IPS DF 4.7 (cell line): ENCODE results near the gene ABCB1.
A peak's percentile ranks its signal among the peaks of the same experiment; 100 is the strongest.
"Not testable (repeated sequence)": the region's sequence is repeated elsewhere in the genome, so short reads cannot be mapped to it uniquely, and the experiment has no call there.

Experiments used
- DNase-seq: peaks from one replicate; pipeline ENCODE4 v3.0.0-alpha.2; 2013; ENCODE audit warnings: low spot score; ENCODE audit errors: extremely low read depth

Gene ABCB1

DNA sequence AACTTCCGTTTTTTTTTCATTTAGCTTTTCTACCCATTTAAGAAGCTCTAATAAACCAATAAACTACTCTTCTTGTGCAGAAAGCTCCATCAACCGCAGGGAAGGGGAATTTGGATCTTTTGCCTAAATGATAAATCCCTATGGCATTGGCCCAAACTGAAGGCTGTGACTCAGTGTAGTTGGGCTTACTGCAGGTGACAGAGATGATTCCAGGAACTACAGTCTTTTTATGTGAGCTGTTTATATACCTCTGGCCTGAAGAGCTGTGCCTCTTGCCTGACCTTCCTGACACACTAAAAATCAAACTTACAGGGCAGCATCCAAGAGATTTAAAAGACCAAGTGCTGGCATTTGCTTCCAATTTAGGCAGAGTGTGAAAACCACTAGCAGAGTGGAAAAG, 25.2 kb downstream of the ABCB1 start:
- no peak for DNase-seq

DNA sequence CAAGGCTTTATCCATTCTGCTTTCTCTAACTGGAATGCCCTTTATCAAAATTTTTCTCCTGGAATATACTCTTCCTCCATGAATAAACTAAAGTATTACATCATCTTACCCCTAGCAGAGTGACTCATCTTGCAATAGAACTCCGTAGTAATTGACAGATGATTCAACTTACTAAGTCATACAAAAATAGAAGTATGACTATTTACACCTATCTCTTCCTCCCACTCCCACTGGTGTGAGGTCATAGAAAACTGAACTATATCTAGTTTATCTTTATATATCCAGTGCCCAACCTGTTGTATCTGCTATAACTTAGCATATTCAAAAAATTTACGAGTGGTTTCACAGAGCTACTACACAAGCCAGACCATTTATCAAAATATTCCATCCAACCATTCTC, 26.1 kb downstream of the ABCB1 start:
- no peak for DNase-seq

DNA sequence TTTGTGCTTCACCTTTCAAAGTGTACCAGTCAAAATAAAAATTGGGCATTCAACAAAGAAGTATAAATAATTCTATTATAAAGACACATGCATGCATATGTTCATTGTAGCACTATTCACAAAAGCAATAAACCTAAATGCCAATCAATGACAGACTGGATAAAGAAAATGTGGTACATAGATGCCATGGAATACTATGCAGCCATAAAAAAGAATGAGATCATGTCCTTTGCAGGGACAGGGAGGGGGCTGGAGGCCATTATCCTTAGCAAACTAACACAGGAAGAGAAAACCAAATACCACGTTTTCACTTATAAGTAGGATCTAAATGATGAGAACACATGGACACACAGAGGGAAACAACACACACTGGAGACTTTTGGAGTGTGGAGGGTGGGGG, 28.2 kb downstream of the ABCB1 start:
- not testable (repeated sequence) for DNase-seq

DNA sequence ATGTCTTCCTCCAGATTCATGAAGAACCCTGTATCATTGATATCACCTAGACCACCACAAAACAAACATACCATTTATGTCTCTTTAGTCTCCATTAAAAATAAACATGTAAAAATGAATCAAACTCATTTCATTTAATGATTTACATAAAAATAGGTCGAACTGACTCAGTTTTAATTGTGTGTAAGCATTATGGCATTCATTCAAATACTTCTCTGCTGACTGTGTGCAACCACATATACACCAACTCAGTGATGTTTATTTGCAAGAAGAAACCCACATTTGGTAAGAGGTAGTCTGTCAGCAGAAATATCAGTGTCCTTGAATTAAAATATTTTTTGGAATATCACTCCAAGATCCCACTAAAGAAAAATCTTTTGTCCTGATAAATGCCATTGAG, 30.5 kb downstream of the ABCB1 start:
- DNase-seq, result no peak

DNA sequence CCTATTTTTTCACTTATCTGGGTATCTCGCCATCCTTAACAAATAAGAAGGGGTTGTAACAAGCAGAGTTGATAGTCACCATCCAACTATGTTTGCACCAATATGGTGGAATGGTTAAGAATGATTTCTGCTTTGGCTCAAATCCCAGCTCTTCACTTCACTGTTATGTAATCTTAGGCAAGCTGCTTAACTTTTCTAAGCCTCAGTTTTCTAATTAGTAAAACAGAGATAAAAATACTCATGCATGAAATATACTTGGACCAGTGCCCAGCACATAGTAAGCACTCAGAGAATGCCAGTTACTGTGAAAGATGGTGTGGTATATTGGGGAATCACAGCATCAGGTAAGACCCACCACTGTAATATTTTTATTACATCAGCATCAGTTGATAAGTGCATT, 33.6 kb downstream of the ABCB1 start:
- no peak for DNase-seq

DNA sequence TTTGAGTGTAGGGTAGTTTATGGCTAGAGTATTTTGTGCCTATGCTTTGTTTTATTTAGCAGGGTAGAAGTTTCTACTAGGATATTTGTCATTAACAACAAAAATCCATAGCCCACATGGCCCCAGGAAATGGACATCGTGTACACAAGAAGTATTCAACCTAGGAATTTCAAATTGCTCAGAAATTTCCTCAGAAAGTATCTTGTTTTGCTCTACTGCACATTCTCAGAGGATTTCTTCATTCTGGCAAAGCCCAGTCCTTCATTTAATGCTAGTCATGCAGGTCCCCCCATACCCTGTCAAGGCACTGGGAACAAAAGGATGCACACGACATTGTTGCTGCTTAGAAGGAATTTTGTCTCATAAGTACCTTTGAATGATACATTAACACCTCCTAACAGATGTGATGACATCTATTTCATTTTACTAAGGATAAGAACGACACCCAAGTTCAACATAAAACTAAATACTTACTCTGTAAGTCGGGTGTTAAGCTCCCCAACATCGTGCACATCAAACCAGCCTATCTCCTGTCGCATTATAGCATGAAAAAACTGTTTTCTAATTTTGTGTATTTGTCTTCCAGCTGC, 34.3 kb downstream of the ABCB1 start:
- no peak for DNase-seq

DNA sequence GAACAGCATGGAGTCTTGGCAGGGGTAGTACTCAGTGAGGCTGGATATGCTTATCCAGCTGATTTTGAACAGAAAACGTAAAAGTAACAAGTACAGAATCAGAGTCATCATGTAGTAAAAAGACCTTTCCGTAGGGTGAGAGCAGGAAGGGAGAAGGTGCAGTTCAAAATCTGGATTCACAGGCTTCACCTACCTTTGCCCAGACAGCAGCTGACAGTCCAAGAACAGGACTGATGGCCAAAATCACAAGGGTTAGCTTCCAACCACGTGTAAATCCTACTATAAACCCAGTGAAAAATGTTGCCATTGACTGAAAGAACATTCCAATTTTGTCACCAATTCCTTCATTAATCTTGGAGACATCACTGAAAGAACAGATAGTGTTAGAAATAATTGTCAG, 34.8 kb downstream of the ABCB1 start:
- DNase-seq, result no peak

DNA sequence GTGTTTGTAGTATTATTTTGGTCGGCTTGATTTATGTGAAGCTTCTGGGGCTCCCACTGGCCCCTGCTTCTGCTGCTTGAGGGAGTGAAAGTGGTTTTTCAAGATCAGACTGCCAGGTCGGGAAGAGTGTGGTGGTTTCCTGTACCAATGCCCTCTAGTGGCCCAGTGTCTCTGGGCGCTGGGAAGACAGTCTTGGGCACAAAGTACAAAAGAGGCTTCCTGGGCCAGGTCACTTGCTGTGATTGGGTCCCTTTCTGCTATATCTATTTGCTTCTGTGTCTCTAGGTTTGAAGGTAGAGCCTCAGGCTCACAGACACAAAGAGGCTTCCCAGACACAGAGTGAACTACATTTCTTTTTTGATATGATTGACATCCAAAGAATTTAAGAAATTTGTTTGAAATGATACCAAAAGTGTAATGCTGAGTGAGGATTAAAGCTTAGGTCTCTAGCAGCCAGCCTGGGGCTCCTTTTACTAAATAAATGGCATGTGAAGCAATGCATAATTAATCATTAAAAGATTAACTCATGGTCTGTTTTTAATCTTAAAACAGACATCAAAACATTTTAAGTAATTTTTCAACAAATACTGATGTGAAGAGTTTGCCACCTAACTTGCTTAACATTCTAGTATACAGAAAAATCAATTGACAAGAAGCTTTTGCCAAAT, 36.3 kb downstream of the ABCB1 start:
- DNase-seq, result peak; percentile 58

DNA sequence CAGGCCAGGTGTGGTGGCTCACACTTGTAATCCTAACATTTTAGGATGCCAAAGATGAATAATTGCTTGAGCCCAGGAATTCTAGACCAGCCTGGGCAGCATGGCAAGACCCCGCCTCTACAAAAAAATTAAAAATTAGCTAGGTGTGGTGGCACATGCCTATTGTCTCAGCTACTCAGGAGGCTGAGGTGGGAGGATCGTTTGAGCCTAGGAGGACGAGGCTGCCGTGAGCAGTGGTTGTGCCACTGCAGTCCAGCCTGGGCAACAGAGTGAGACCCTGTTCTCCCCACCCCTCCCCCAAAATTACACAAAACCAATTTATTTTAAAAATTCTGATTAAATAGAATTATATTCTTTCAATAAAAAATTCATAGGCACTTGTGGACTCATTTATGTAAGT, 39.0 kb downstream of the ABCB1 start:
- DNase-seq, result no peak

DNA sequence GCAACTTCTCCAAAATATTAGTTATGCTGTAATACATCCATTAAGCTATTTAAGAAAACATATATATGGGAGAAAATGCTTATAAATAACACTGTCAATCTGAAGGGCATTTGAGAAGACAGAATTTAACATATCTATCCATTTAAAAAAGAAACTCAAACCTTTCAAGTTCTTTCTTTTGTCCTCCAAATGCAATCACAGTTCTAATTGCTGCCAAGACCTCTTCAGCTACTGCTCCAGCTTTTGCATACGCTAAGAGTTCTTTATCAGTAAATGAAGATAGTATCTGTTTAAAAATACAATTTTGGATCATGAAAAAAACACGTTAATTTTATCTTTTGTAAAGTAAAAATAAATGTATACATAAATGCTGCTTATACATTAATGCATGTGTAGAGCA, 39.6 kb downstream of the ABCB1 start:
- peak; percentile 9 for DNase-seq

DNA sequence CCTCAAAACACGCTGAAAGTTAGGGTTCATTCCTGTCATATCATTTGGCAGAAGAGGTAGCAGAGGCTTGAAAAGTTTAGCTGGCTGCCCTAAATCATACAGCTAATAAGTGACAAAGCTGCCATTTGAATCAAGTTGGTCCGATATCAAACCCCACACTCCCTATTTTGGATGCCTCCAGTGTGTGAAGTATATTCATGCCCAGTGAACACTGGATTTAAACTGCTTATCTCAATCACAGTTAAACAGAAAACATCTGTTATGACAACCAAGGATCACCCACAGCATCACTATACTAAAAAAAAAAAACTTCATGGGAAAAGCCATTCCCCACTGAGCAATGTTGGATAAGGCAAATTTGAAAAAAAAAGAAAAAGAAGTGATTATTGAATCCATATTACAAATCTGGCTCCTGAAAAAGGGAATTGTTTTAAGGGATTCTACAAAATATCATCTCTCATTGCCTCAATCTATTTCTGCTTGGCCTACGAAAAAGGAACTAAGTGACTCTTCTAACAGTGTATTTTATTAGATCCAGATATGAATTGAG, 48.3 kb downstream of the ABCB1 start:
- no peak for DNase-seq

DNA sequence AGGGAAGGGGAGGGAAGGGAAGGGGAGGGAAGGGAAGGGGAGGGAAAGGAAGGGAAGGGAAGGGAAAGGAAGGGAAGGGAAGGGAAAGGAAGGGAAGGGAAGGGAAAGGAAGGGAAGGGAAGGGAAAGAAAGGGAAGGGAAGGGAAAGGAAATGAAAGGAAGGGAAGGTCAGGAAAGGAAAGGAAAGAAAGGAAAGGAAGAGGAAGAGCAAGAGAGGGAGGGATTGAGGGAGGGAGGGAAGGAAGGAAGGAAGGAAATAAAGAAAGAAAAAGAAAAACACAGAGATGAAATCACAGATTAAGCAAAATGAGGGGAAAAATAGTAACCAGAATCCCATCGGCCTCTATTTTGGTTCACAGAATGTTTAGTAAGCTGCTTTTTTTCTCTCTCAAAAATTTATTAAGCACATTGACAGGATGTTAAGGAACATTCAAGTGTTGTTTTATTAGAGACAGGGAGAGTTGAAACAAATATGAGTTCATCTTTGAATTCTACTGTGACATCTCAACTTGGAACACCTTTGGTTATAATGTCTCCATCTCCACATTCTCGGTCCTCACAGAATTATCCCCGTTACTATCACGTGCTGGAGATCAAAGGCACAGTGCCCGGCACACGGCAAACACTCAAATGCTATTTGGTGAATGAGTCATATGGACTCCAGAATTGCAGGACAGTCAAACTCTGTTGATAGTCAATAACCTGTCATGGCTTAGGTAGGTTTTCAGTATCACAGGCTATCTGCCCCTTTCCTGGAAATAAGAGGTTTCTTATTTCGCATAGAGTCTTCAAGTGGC, 52.4 kb downstream of the ABCB1 start:
- no peak for DNase-seq

DNA sequence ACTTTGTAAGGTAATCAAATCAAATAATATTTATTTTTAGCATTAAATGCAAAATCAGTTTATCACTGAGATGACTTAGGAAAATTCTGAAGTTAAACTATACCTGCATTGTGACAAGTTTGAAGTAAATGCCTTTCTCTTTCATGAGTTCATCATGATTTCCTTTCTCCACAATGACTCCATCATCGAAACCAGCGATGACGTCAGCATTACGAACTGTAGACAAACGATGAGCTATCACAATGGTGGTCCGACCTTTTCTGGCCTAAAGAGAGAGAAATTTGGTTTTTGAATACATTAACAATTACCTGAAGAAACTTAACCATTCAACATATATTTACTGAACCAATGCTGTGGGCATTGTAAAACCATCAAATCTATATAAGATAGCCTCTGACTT, 54.9 kb downstream of the ABCB1 start:
- no peak for DNase-seq

DNA sequence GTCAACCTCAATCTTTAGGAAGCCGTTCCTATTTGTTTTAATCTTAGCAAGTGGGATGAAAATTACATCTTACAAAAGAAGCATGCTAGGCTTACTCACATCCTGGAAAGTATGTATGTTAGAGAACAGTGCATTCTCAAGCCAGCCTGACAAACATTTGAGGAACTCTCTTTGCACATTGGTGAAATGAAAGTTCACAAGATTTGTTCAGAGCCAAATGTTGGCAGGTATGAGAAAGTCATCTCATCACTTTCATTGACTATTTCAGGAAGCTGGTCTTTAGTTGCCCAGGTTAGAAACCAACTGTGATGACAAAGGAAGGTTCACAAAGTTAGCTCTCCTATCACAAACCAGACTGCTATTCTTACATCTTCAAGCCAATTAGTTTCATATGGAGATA, 57.1 kb downstream of the ABCB1 start:
- DNase-seq, result no peak

DNA sequence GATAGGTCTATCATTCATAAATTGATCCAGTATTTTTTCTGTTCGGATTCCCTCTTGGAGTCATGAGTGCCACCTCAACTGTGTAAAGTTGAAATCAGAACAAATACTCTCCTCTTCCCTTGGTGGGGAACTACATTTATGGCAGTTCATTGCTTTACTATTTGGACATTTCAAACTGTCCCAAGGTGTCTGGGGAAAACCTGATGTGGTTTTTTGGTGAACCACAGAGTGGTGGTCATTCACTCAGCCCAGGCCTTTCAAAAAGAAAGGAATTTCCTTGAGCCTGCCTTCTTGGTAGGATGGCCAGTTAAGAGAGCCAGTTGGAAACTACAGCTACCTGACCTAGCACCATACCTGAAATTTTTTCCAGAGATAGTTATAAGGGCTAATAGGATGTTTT, 59.0 kb downstream of the ABCB1 start:
- DNase-seq, result no peak

DNA sequence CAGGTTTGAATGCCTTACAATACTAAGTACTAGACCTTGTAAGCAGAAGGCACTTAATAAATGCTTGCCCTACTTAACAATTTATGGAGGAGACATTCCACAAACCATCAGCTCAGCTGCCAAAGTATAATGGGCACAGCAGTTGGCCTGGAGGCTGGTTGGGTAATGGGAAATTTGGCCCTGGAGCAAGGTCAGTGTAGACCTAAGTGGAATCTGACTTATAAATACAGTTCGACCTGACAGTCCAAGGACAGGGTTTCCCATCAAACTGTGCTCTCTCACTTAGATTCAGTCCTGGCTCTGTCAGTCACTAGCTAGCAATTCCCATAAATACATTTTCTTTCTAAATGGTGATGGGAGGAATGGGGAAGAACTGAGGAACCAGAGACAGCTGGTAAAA, 62.6 kb downstream of the ABCB1 start:
- DNase-seq, result no peak

DNA sequence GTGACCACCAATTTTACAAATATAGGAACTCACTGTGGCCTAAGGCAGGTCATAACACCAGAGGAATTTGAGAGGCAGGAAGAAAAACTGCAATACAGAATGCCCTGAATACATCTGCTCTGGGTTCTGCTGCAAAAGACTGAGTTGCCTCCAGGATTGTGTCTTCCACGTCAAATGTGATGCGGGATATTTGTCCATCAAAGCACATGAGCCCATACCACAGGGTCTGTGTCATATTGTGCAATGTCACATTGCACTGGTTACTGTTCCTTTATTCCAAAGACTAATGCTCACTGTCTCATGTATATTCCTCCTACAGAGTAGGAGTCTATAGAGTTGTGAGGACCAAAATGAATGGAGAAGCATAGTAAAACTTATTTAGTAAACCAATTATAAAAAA, 66.6 kb downstream of the ABCB1 start:
- no peak for DNase-seq

DNA sequence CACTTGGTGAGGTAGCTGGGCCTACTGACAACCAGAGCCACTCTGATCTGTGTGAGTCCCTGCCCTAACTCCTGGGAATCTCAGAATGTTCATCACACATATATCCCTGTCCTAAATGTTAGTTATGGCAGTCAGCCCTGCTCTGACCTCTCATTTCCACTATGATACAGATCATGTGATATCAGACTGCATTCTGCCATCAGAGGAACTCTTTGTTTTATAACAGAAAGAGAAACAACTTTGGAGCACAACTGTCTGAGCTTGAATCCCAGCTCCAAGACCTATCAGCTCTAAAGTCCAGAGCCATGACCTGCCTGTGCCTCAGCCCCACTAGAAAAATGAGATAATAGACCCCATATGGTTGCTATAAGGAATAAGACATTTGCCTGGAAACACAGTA, 70.6 kb downstream of the ABCB1 start:
- DNase-seq, result no peak

DNA sequence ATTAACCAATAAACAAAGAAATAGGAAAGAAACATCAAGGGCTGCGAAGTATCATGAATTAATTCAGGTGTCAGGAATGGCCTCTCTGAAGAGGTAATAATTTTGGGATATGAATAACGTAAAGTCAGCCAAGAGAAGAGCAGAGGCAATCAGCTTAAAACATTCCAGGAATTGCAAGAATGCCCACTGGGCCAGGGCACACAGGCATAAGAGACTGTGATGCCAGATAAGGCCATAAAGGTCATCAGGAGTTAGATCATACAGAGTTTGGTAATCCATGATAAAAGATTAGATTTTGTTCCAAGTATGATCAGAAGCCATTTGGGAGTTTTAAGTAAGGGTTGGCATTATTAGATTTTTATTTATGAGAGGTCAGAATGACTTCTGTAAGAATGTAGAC, 72.0 kb downstream of the ABCB1 start:
- DNase-seq, result no peak

DNA sequence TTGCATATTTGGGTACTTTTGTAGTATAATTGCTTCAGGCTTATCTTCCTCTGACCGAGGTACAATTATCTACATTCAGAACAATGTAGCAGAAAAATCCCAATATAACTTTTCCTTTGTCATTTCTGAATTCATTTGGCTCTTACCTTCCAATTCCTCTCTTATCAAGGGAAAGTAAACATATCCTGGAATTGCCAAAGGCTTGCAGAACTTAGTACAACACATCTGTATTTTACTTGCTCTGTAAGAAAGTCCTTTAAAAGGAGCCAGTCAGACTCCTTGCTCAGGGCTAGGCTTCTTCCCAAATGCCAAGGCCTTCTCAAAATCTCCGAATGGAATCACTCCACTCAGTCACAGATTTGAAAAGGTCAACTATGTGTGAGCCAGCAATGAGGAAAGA, 81.9 kb downstream of the ABCB1 start:
- DNase-seq, result no peak

DNA sequence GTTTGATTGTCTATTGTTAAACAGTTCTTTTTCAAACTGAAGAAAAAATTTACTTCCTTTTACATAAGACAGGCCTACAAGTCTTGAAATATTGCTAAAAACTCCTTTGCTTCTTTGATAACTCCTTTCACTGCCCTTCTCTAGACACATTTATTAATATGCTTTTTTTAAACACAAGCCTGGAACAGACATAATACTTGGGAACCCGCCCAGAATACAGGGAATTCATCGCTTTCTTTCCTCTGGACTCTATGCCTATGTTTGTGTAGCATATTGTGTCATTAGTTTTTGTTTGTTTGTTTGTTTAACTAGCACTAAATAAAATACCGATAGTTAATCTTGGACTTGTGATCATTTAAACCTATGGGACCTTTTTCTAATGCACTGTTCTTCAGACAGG, 82.8 kb downstream of the ABCB1 start:
- no peak for DNase-seq

DNA sequence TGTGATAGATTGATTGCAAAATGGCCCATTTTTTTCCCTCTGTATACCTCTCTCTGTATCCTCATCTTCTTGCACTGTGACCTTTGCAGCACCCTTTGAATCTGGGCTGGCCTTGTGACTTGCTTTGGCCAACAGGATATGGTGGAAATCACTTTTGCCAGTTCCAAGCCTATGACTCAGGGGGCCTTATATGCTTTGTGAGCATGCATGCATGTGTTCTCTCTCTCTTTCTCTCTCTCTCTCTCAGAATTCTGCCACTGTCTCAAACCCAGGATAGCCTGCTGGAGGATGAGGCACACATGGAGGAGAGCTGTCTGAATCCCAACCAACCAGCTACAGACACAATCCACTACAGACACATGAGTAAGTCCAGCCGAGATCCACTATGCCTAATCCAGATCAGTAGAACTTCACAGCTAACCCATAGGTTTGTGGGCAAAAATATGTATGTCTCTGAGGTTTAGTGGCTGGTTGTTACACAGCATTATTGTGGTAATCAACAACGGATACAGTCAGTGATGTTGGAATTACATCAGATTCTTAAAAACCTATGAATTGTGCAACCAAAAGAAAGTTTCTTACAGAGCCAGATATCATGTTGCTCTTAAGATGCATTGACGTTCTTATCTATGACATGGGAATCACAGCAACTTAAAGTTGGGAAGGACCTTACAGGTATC, 83.4 kb downstream of the ABCB1 start:
- DNase-seq, result no peak
